ENCODE measurements around the gene GLRA3. TPM values are rescaled to one million over a fixed set of nuclear protein-coding genes. Genes with fewer than 3 reads are reported as not detected.

Gene GLRA3
- total and polyA plus RNA-seq, 2 of the 8 experiments (the other 6 are each of a cell fraction or from before 2014, with no cell fraction given), result 0.02 TPM; not detected in 1

- POLR2A ChIA-PET (ENCODE audit: partially characterized antibody), result no interaction called here
- no peak overlapping the region for H4K91ac ChIP-seq (replicated peaks; ENCODE audit: insufficient read length, low read length)
- no peak for FAIRE-seq
- TF ChIP-seq BACH1 (IDR thresholded peaks at IDR 0.05; ENCODE audit: low read length) (no peak), EP300 (IDR thresholded peaks at IDR 0.05; ENCODE audit: borderline replicate concordance in 1 of 2, low read depth in 2 of 2, low read length in 2 of 2) (no peak), SRF (IDR thresholded peaks at IDR 0.05; ENCODE audit: low read depth, low read length) (no peak), SIN3A (conservative IDR thresholded peaks at IDR 0.05 in 1 of 2, IDR thresholded peaks at IDR 0.05 in 1 of 2; ENCODE audit: low read depth in 1 of 2, low read length in 2 of 2) (no peak), SIRT6 (IDR thresholded peaks at IDR 0.05; ENCODE audit: low read length) (no peak), TCF12 (IDR thresholded peaks at IDR 0.05; ENCODE audit: low read depth, low read length) (no peak)
Observed at GRCh38 chr4:174739576-174739975, 89.5 kb downstream of the GLRA3 start.

More at GRCh38 chr4:174739576-174739975, 89.5 kb downstream of the GLRA3 start:
- Histone ChIP-seq H3K56ac (replicated peaks; ENCODE audit: insufficient read length, low read depth, low read length) (no peak overlapping the region), H3K79me1 (ENCODE audit: low read depth, low read length) (no peaks in the 10 kb centered on the region), H2BK20ac (ENCODE audit: low read length) (no peak overlapping the region), H3K4ac (replicated peaks; ENCODE audit: insufficient read length, low read depth, low read length) (no peak overlapping the region), H3K4me3 (ENCODE audit: extremely low read depth in 1 of 4, insufficient read depth in 2 of 4, low read depth in 3 of 4, low read length in 4 of 4) (no peak overlapping the region), H3K36me3 (ENCODE audit: control insufficient read depth in 2 of 4, insufficient read depth in 4 of 4, low read length in 3 of 4) (no peaks in the 10 kb centered on the region), H3K4me1 (replicated peaks in 1 of 4; ENCODE audit: control insufficient read depth in 3 of 4, insufficient read depth in 4 of 4, low read length in 3 of 4) (no peaks in the 10 kb centered on the region), H2BK5ac (ENCODE audit: low read depth, low read length) (no peak overlapping the region), H4K20me1 (replicated peaks in 1 of 2; ENCODE audit: control insufficient read depth in 1 of 2, insufficient read depth in 2 of 2, low read length in 2 of 2) (no peaks in the 10 kb centered on the region), H2AFZ (ENCODE audit: low read length) (no peak overlapping the region), H2BK12ac (ENCODE audit: low read depth, low read length) (no peak overlapping the region), H3K9ac (replicated peaks in 1 of 4; ENCODE audit: extremely low read depth in 1 of 4, low read depth in 3 of 4, low read length in 3 of 4) (no peak overlapping the region), H3K9me3 (ENCODE audit: insufficient read depth in 2 of 2, low read depth in 1 of 2, low read length in 1 of 2) (no peaks in the 10 kb centered on the region), H2AK5ac (ENCODE audit: low read depth, low read length) (no peak overlapping the region), H3K23ac (ENCODE audit: insufficient read length) (no peak overlapping the region), H4K5ac (ENCODE audit: insufficient read length, low read depth, low read length) (no peak overlapping the region), H2BK120ac (replicated peaks; ENCODE audit: low read depth, low read length) (no peak overlapping the region), H3K18ac (ENCODE audit: extremely low read depth, low read length) (no peak overlapping the region), H3K27ac (ENCODE audit: low read depth, low read length) (no peak overlapping the region), H3K14ac (ENCODE audit: insufficient read length) (no peak overlapping the region), H4K8ac (ENCODE audit: extremely low read depth, insufficient read depth, low read length) (no peak overlapping the region), H3K27me3 (replicated peaks in 1 of 4; ENCODE audit: control insufficient read depth in 3 of 4, extremely low read depth in 1 of 4, insufficient read depth in 3 of 4, low read length in 3 of 4) (no peaks in the 10 kb centered on the region), H2BK15ac (ENCODE audit: low read length) (no peak overlapping the region), H3K79me2 (ENCODE audit: control insufficient read depth in 1 of 2, insufficient read depth in 2 of 2, low read length in 2 of 2) (no peaks in the 10 kb centered on the region), H3K4me2 (ENCODE audit: insufficient read depth in 1 of 2, low read depth in 2 of 2, low read length in 2 of 2) (no peak overlapping the region), H3K23me2 (ENCODE audit: low read depth, low read length) (no peaks in the 10 kb centered on the region)
- CTCF ChIA-PET (ENCODE audit: partially characterized antibody), result interaction anchor here (0.6 kb wide), 1 partner anchor 418 kb away, joined by 3 read pairs; no protein-coding TSS in a partner anchor
- DNase-seq (ENCODE audit: low read depth in 1 of 2, low spot score in 2 of 2), result no peak
- WGBS, 2 experiments (ENCODE audit: extremely low coverage in 1 of 2, insufficient coverage in 1 of 2, insufficient read length in 1 of 2, insufficient replicate concordance in 2 of 2, low coverage in 1 of 2, low lambda C conversion rate in 2 of 2, missing lambda C conversion rate in 1 of 2), result 98% methylated on average over 3 of the region's 3 CpGs; no CpG with 5 or more reads in 1 of the 2 experiments

Measured in H1 (cell line).